PC-3 (cell line): ENCODE measurements around the gene BPIFA3. TPM values are rescaled to one million over a fixed set of nuclear protein-coding genes. Genes with fewer than 3 reads are reported as not detected.

ENCODE experiments used
- ATAC-seq: fragments of 200-7000 bp; cut with Tn5 transposase; 2 replicates; pipeline ENCODE4 v1.9.1; 2020; ENCODE audit warnings: mild to moderate bottlenecking, moderate library complexity
- BruUV-seq: library from RNA; stranded (reverse); fragments of 400-500 nt; replicated peaks from 2 replicates; lab custom pipeline; 2021; lab: Mats Ljungman, UMichigan
- CTCF ChIA-PET: fragments of 300-600 bp; sonication (Branson Sonifier 250); formaldehyde crosslinking; loops from one replicate; lab custom pipeline; 2022; ENCODE audit warnings: antibody characterized with exemption; lab: Charles Lee
- POLR2A ChIA-PET: fragments of 300-600 bp; sonication (Branson Sonifier 250); formaldehyde crosslinking; loops from one replicate; lab custom pipeline; 2022; ENCODE audit warnings: antibody characterized with exemption; ENCODE audit not compliant: unreplicated experiment; lab: Charles Lee
- DNase-seq: peaks from one replicate; pipeline ENCODE4 v3.0.0-alpha.2; 2015
- H2AFZ ChIP-seq: fragments of 300-600 bp; sonication (generic); 2 replicates; pipeline ENCODE4 v1.6.0; 2016; ENCODE audit warnings: antibody characterized with exemption, low read length
- H3F3A ChIP-seq: fragments of 300-600 bp; sonication (generic); one replicate; pipeline ENCODE4 v1.6.0; 2017; ENCODE audit warnings: antibody characterized with exemption, low read length, control low read depth, mild to moderate bottlenecking; ENCODE audit not compliant: unreplicated experiment
- H3K27ac ChIP-seq: fragments of 300-600 bp; sonication (generic); 2 replicates; pipeline ENCODE4 v1.5.1; 2016; ENCODE audit warnings: mild to moderate bottlenecking, low read length
- H3K27me3 ChIP-seq: fragments of 300-600 bp; sonication (generic); 2 replicates; pipeline ENCODE4 v1.6.1; 2016; ENCODE audit warnings: low read length, mixed read lengths
- H3K36me3 ChIP-seq: fragments of 300-600 bp; sonication (generic); 2 replicates; pipeline ENCODE4 v1.6.1; 2016; ENCODE audit warnings: low read depth, mixed run types, low read length, mixed read lengths
- H3K4me1 ChIP-seq: fragments of 300-600 bp; sonication (generic); 2 replicates; pipeline ENCODE4 v1.5.1; 2016; ENCODE audit warnings: low read length; ENCODE audit not compliant: insufficient read depth
- H3K4me2 ChIP-seq: fragments of 300-600 bp; sonication (generic); 2 replicates; pipeline ENCODE4 v1.6.0; 2016; ENCODE audit warnings: low read length
- H3K4me3 ChIP-seq: fragments of 300-600 bp; sonication (generic); 2 replicates; pipeline ENCODE4 v1.5.1; 2016; ENCODE audit warnings: mild to moderate bottlenecking, low read length, mixed read lengths
- H3K79me2 ChIP-seq: fragments of 300-600 bp; sonication (generic); 2 replicates; pipeline ENCODE4 v1.6.1; 2017; ENCODE audit warnings: low read length, mixed read lengths
- H3K9ac ChIP-seq: fragments of 300-600 bp; sonication (generic); 2 replicates; pipeline ENCODE4 v1.6.0; 2016; ENCODE audit warnings: mild to moderate bottlenecking, low read length
- H3K9me2 ChIP-seq: fragments of 300-600 bp; sonication (generic); replicated peaks from 2 replicates; pipeline ENCODE4 v1.6.1; 2016; ENCODE audit warnings: mixed run types, low read length, mixed read lengths
- H3K9me3 ChIP-seq: fragments of 300-600 bp; sonication (generic); 2 replicates; pipeline ENCODE4 v1.6.1; 2016; ENCODE audit warnings: low read length, mixed read lengths
- H4K20me1 ChIP-seq: fragments of 300-600 bp; sonication (generic); 2 replicates; pipeline ENCODE4 v1.6.1; 2016; ENCODE audit warnings: low read length, mixed read lengths
- EZH2 ChIP-seq: fragments of 300-600 bp; sonication (generic); IDR thresholded peaks from one replicate; pipeline ENCODE4 v1.6.1; 2017; ENCODE audit warnings: antibody characterized with exemption, mild to moderate bottlenecking, low read length; ENCODE audit not compliant: unreplicated experiment
- EZH2phosphoT487 ChIP-seq: fragments of 300-600 bp; sonication (generic); IDR thresholded peaks from 2 replicates; pipeline ENCODE4 v1.6.1; 2018; ENCODE audit warnings: mild to moderate bottlenecking, antibody characterized with exemption, low read length, borderline replicate concordance
- intact Hi-C: fragments of 100-400 bp; cut with micrococcal nuclease; formaldehyde crosslinking; loops from 2 replicates; pipeline ENCODE4 v1.9.0; 2023
- total RNA-seq: library from RNA; depleted of rRNA; stranded (reverse); fragments of >200 nt; gene quantifications from 2 replicates; pipeline ENCODE4 v1.2.3, GENCODE V29; 2014
- TF ChIP-seq, protein P1 (sequence below): fragments of 300-600 bp; sonication (generic); conservative IDR thresholded peaks from 2 replicates; pipeline ENCODE4 v1.5.1; 2017; ENCODE audit warnings: antibody characterized with exemption, low read depth, mild to moderate bottlenecking, low read length

The BPIFA3 gene
- total RNA-seq, 1 experiment from 2014 or later = not detected

DNA sequence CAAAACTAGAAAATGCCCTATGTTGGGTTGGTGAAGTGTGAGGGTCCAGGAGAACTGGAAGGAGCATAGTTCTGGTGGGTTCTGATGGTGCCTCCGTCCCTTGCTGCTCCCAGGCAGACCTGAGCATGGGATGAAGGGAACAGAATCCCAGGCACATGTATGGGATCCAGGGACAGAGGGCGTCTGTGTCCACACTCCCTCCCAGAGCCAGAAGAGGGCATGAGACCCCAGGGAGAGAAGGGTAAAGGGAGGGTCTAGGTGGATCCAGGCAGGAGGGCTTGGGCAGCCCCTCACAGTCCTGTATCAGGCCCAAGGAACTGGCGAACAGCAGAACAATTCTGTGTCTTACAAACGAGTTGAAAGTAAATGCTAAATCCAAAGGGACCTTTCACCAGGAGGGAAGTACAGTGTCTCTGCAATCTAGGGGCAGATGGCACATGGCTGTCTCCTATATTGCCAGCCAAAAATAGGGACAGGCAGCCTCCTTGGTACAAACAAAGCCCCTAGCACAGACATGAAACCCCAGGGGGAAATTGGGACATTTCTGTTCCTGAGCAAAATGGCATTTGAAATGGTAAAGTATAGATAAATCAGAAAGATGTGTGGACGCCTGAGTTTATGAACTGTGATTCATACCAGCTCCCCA is 16.1 kb downstream of the BPIFA3 start:
- intact Hi-C loops = no loop called here
- TF ChIP-seq EZH2phosphoT487 = no peak
- TF ChIP-seq EZH2 = no peak
- TF ChIP-seq, protein P1, sequence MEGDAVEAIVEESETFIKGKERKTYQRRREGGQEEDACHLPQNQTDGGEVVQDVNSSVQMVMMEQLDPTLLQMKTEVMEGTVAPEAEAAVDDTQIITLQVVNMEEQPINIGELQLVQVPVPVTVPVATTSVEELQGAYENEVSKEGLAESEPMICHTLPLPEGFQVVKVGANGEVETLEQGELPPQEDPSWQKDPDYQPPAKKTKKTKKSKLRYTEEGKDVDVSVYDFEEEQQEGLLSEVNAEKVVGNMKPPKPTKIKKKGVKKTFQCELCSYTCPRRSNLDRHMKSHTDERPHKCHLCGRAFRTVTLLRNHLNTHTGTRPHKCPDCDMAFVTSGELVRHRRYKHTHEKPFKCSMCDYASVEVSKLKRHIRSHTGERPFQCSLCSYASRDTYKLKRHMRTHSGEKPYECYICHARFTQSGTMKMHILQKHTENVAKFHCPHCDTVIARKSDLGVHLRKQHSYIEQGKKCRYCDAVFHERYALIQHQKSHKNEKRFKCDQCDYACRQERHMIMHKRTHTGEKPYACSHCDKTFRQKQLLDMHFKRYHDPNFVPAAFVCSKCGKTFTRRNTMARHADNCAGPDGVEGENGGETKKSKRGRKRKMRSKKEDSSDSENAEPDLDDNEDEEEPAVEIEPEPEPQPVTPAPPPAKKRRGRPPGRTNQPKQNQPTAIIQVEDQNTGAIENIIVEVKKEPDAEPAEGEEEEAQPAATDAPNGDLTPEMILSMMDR = peak; percentile 21; the same call in 1 of the 2 replicates
- no peak overlapping the region for H3K4me2 ChIP-seq
- H4K20me1 ChIP-seq = no peaks in the 10 kb centered on the region
- H3K9ac ChIP-seq = no peak overlapping the region
- ATAC-seq (no peak), DNase-seq (no peak)
- no peak overlapping the region for H2AFZ ChIP-seq
- no peaks in the 10 kb centered on the region for H3K9me2 ChIP-seq
- no peaks in the 10 kb centered on the region for H3K36me3 ChIP-seq
- BruUV-seq = no TSS peak
- H3K9me3 ChIP-seq = no peaks in the 10 kb centered on the region
- no peak overlapping the region for H3K27ac ChIP-seq
- ChIA-PET POLR2A (no interaction called here), CTCF (no interaction called here)
- H3F3A ChIP-seq = no peaks in the 10 kb centered on the region
- H3K4me3 ChIP-seq = no peak overlapping the region
- H3K27me3 ChIP-seq = peaks cover 65% of the 10 kb centered on the region
- no peaks in the 10 kb centered on the region for H3K79me2 ChIP-seq
- H3K4me1 ChIP-seq = no peaks in the 10 kb centered on the region

DNA sequence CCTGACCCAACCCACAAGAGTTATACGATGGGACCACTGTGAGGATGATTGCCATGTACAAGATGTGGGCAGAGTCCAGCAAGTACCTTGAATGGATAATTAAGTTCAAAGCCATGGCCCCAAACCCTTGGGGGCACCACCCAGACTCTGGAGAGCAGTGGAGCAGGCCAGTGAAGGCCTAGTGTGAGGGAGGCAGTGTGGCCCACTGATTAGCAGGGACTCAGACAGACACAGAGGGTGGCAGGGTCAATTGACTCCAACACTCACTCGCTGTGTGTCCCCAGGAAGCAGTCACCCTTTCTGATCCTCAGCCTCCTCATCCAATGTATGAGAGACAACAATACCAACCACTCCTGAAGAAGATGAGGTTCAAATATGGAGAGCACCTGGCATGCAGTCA is 16.9 kb downstream of the BPIFA3 start:
- H3K4me1 ChIP-seq = no peaks in the 10 kb centered on the region
- H3K79me2 ChIP-seq = no peaks in the 10 kb centered on the region
- no peak overlapping the region for H3K9ac ChIP-seq
- H3K27me3 ChIP-seq = peaks cover 63% of the 10 kb centered on the region
- POLR2A ChIA-PET = no interaction called here
- no peak overlapping the region for H3K27ac ChIP-seq
- H4K20me1 ChIP-seq = no peaks in the 10 kb centered on the region
- H3K4me3 ChIP-seq = no peak overlapping the region
- TF ChIP-seq EZH2 (no peak), EZH2phosphoT487 (no peak)
- TF ChIP-seq, protein P1 = no peak
- DNase-seq (no peak), ATAC-seq (no peak)
- CTCF ChIA-PET = no interaction called here
- H3K4me2 ChIP-seq = no peak overlapping the region
- intact Hi-C loops = no loop called here
- H3F3A ChIP-seq = no peaks in the 10 kb centered on the region
- H2AFZ ChIP-seq = no peak overlapping the region
- no peaks in the 10 kb centered on the region for H3K9me2 ChIP-seq
- H3K36me3 ChIP-seq = no peaks in the 10 kb centered on the region
- no peaks in the 10 kb centered on the region for H3K9me3 ChIP-seq
- BruUV-seq = no TSS peak

DNA sequence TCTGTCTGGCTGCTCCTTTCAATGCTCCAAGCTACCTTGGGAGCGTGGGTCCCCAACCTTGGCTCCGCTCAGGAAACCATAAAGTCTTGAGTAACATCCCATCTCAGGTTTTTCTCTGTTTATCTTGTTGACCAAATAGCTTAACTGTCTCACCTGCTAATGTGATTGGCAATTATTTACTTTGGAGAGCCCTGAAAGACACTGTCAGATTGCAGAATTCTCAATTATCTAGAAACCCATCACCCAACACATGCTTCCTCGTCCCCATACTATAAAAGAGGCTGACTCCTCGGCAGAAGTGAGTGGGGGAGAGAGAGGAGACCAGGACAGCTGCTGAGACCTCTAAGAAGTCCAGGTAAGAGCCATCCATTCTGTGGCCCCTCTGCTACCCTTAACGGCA is 18.5 kb downstream of the BPIFA3 start, which contains the start of gene BPIFA1:
Gene BPIFA1, plus strand, starts transcription at position 301 of the 400 bp plus-strand sequence. CDS start 1,716 bp downstream, outside the sequence.
- Histone ChIP-seq H3K9me2 (no peaks in the 10 kb centered on the region), H3K9ac (no peak within 1 kb of the TSS), H3K79me2 (no peaks in the 10 kb centered on the region), H3K27me3 (peaks cover 57% of the 10 kb centered on the region), H3K27ac (no peak within 1 kb of the TSS), H3K9me3 (no peaks in the 10 kb centered on the region), H3K4me2 (no peak within 1 kb of the TSS), H4K20me1 (no peaks in the 10 kb centered on the region), H3F3A (no peaks in the 10 kb centered on the region), H3K4me1 (no peaks in the 10 kb centered on the region), H3K36me3 (no peaks in the 10 kb centered on the region), H3K4me3 (no peak within 1 kb of the TSS), H2AFZ (no peak within 1 kb of the TSS)
- ATAC-seq (no peak), DNase-seq (no peak)
- ChIA-PET POLR2A (no interaction called here), CTCF (no interaction called here)
- TF ChIP-seq EZH2phosphoT487 = no peak
- TF ChIP-seq EZH2 = no peak
- TF ChIP-seq, protein P1 = no peak
- intact Hi-C loops = no loop called here
- BruUV-seq = no TSS peak
